CD4-positive, alpha-beta T cell treated with Interleukin-21 for 1 hour (primary cell): ENCODE data around the gene TTC28.
"Not testable (repeated sequence)": the region's sequence is repeated elsewhere in the genome, so short reads cannot be mapped to it uniquely, and the experiment has no call there.

Experiments
- DNase-seq: peaks from one replicate; pipeline ENCODE4 v3.0.0-alpha.2; 2020

Gene TTC28

GRCh38 chr22:28402060-28402459 is 277.6 kb downstream of the TTC28 start:
- DNase-seq = no peak

DNA sequence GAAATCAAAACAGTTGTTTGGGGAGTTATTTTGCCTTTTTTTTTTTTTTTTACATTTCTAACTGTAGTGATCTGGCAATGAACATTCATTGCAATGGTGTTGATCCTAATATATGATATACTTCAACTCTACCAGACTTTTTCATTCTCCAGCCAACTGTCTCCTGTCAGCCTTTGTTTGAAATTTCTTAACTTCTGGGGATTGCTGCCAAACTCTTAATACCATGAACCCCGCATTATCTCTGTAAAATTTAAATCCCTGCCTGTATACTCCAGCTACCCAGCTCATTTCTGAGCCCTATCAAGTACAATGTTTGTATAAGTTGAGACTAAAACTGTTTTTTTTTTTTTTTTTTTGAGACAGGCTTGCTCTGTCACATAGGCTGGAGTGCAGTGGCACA is 280.7 kb downstream of the TTC28 start:
- no peak for DNase-seq

GRCh38 chr22:28398355-28398754 is 281.3 kb downstream of the TTC28 start:
- DNase-seq = no peak

- no peak for DNase-seq
These were observed 282.3 kb downstream of the TTC28 start for GRCh38 chr22:28397306-28397705.

DNA sequence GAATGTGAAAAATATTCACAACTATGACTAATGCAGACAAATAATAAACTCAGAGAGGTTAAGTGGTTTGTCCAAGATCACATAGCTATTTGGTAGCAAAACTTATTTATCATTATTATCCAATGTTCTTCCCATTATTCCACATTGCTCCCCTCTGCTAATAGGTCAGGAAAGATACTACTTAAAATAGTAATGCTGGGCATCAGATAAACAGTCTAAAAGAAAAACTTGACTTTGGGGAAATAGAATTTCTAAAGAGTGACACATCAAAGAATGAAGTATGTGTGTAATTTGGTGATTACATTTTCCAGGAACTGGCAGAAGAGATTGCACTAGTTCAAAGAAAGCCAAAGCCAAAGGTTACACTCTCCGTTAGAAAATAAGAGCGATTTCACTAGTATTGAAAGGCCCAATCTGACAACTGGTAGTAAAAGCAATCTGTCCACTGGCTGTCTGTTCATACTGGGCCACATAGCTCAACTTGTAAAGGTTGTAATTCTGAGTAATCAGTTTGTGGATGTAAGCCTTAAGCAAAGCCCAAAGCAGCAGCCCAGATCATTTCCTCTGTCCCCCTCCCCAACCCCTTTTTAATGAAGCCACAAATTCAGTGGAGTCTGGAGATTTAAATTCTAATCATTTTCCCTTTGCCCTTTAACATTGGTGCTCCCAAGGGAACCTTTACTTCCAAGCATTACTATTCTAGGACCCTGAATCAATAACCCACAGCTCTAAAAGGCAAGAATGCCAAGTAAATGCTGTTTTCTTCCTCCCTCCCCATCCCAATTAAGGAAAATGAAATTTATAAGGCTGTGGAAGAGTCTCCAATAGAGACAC is 283.5 kb downstream of the TTC28 start:
- DNase-seq = no peak

DNA sequence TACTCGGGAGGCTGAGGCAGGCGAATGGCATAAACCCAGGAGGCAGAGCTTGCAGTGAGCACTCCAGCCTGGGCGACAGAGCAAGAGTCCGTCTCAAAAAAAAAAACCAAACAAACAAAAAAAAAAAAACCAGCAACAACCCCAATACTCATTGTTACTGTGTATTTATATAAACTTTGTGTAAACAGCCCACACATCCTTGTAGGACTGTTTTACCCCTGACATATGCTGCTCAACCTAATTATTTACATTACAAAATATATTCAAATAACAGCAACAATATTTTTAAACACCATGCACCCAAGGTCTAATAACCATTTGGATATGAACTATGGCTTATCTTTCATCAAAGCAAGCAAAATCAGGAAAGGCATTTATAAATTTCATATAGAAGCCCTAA is 284.1 kb downstream of the TTC28 start:
- no peak for DNase-seq

DNA sequence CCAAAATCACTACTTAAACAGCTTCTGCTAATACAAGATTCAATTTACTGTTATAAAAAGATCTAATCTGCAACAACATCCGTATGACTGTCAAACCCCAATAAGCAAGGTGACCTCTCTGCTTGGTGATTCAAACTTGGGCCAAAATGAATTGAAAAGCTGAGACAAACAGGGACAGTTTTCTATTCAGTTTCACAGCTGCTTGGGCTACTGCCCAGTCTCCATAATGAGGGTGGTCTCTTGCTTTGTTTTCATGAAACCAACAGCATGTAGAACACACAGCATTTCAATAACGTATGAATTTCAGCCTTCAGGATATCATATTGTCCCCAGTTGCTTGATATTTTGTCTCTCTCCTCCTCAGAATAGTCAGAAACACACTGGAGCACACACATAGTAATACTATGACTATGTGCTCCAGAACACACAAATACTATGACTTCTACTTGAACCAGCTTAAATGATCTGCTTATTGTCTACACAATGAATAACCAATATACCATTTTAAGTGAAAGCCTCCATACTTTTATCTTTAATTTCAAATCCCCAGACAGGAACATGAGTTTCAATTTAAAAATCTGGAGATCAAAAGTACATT is 285.0 kb downstream of the TTC28 start:
- DNase-seq = no peak

DNA sequence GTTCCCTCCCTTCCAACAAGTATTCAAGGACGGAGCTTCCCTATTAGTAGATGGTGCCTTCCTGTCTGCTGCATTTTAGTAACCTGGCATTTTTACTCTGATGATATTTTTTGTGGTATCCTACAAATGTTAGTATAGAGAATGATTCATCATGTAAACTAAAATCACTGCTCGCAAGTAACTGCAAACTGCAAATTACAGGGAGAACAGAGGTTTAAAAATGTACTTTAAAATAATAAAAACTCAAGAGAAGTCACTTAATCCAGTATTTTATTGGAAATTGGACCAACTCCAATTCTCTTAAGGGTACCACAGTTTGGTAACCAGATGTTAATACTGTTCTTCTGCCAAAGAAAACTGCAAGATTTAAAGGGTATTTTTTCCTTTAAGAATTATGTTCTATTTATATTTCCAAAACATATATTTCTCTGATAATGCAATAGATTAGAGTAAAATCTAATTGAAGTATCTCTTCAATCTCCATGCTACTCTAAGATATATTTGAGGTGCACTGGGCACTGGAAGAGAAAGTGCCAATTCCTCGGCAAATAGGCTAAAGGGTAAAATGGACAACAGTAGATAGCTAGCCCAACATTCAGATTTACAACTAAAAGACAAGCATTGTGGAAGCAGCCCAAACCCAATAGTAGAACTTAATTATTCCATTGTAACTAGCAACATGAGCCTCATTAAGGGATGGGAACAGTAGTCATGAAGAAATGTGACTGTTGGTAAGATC is 298.0 kb downstream of the TTC28 start:
- DNase-seq = no peak

- no peak for DNase-seq
These were observed 299.7 kb downstream of the TTC28 start for GRCh38 chr22:28379951-28380350.

DNA sequence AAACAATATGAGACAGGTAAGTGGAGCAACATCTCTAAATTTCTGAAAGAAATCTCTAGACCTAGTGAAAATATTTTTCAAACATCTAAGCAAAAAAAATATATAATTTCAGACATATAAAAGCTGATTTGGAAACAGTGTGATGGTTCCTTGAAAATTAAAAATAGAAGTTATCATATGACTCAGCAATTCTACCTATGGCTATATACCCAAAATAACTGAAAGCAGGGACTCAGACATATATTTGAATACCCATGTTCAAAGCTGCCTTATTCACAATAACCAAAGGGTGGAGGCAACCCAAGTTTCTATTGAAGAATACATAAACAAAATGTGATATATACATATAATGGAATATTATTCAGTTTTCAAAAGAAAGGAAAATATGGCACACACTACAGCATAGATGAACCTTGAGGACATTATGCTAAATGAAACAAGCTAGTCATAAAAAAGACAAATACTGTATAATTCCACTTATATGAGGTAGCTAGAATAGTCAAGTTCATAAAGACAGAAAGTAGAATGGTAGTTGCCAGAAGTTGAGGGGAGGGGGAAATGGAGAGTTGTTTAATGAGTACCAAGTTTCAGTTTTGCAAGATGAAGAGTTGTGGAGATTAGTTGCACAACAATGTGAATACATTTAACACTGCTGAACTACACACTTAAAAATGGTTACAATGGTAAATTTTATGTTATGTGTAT is 300.4 kb downstream of the TTC28 start:
- DNase-seq = no peak

DNA sequence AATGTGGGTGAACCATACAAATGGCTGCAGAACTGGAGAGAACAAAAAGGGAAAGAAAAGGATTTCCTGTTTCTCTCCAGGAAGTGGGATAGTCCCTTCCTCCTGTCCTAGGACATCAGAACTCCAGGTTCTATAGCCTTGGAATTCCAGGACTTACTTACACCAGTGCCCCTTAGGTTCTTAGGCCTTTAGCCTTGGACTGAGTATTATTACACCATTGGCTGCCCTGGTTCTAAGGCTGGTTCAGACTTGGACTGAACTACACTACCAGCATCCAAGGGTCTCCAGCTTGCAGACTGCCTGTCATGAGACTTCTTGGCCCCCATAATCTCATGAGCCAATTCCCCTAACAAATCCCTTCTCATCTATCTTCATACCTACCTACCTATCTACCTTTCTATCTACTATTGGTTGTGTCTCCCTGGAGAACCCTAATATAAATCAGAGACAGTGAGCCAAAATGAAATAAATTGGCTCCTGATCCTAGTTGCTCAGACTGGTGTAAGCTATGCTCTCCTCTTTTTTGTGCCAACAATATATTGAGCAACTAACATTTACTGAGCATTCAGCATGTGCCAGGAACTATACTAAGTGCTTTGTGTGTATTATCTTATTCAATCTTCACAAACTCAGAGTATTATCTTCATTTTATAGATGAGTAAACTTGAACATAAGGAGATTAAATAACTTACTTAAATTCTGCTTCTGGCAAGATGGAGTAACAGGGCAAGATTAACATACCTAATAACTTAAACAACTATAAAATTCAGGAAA is 303.7 kb downstream of the TTC28 start:
- DNase-seq = no peak

DNA sequence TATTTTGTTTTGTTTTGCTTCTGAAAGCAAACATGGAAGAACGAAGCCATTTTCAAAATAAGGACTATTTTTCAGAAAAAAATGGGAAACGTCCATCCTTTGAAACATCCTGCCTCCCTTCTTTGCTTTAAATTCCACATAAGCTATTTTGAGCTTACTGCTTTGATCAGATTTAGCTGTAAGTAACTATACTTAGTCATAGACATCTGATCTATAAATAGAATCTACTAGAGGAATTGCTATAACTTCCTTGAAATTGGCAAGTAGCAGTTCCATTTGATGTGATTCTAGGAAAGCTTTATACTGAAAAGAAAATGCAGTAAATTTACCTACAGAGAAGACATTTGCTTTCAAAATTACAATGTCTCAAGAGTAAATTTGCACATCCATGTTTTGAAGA is 305.8 kb downstream of the TTC28 start:
- no peak for DNase-seq

DNA sequence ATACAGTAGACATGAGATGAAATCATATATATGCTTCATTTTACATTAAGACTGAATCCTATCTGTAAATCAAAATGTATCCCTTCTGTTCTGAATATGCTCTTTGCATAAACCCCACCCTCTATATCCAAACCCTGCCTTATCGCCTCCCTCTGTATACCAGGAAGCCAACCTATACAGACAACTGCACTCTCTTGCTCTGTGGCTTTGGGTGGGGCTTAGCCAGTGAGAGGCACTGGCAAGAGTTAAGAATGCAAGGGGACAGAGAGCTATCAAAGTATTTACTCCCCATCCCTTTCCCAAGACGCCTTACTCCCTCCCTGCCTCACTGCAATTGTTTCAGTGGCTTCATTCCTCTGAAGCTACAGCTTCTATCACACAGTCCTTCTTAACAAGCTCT is 309.8 kb downstream of the TTC28 start:
- no peak for DNase-seq

DNA sequence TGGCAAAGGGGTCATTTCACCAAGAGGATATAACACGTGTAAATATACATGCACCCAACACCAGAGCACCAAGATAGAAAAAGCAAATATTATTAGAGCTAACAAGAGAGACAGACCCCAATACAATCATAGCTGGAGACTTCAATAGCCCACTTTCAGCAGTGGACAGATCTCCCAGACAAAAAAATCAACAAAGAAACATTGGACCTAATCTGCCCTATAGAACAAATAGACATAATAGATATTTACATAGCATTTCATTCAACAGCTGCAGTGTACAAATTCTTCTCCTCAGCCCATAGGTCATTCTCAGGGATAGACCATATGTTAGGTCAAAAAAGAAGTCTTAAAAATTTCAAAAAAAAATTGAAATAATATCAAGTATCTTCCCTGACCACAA is 312.8 kb downstream of the TTC28 start:
- no peak for DNase-seq

DNA sequence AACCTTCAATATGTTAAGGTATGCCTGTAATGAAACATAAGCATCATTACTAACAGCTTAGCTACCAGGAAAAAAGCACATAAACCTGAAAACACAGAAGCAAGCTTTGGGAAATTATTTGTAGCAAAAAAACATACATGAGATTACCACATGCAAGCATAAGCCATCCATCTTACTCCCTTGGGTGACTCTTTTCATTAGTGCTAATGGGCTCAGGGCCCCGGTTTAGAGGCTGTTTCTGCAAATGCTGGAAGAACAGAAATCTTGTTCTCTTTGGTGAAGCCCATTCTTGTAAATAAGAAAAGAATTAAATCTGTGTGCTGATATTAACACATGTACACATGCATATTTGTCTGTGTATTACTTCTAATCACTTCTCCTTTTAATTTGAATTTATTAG is 314.3 kb downstream of the TTC28 start:
- no peak for DNase-seq

DNA sequence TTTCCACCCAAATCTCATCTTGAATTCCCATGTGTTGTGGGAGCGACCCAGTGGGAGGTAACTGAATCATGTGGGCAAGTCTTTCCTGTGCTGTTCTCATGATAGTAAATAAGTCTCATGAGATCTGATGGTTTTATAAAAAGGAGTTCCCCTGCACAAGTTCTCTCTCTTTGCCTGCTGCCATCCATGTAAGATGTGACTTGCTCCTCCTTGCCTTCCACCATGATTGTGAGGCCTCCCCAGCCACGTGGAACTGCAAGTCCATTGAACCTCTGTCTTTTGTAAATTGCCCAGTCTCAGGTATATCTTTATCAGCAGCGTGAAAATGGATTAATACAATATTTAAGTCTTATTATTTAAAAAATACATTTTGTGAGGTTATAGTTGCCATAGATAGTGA is 315.5 kb downstream of the TTC28 start:
- not testable (repeated sequence) for DNase-seq

DNA sequence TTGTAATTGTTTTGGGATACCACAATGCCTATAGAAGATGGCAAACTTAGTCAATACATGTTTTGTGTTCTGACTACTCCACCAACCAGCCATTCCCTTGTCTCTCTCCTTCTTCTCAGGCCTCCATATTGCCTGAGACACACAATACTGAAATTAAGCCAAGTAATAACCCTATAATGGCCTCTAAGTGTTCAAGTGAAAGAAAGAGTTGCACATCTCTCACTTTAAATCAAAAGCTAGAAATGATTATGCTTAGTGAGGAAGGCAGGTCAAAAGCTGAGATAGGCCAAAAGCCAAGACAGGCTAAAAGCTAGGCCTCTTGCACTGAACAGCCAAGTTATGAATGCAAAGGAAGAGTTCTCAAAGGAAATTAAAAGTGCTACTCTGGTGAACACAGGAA is 318.7 kb downstream of the TTC28 start:
- no peak for DNase-seq

DNA sequence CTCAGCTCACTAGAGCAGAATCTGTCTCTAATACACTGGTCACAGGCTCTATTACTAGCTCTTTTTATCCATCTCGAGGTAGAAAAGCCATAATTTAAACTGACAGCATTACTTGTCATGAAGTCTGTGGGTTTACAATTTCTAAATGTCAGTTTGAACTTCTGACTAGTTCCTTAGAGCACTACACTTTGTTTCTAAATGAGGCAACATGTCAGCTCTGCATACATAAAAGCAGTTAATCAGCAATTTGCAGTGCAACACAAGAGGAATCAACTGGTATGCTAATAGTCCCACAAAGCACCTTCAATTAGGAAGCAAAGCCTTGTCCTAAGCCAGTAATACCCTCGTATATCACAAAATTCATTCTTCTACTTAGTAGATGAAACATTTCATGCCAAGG is 321.3 kb downstream of the TTC28 start:
- DNase-seq = no peak

DNA sequence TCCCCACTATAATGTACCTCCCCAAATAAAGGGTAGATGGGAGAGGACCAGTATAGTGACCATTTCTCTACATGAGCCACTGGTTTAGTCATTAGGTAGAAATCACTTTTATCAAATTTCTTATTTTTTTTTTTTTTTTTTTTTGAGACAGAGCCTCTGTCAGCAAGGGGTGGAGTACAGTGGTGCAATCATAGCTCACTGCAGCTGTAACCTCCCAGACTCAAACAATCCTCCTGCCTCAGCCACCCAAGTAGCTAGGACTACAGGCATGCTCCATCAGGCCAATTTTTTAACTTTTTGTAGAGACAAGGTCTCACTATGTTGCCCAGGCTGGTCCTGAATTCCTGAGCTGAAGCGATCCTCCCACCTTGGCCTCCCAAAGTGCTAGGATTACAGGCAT is 322.4 kb downstream of the TTC28 start:
- DNase-seq = no peak

DNA sequence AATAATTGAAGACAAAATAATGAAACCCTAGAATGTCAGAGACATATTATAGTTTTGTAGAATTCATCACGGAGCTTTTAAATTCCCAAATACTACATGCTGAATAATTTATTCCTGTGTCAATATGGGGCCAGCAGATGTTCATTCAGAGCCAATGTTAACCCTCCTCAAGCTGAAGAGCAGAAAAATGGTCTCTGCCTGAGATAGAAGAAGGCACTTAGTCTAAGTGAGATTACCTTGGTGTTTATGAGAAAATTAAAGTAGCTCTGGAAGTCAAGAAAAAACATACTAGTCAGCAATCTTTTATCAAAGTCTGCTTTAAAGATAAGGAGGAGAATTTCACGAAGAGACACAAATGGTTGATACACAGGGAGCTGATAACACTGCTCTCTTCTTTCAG is 328.2 kb downstream of the TTC28 start:
- DNase-seq = no peak

DNA sequence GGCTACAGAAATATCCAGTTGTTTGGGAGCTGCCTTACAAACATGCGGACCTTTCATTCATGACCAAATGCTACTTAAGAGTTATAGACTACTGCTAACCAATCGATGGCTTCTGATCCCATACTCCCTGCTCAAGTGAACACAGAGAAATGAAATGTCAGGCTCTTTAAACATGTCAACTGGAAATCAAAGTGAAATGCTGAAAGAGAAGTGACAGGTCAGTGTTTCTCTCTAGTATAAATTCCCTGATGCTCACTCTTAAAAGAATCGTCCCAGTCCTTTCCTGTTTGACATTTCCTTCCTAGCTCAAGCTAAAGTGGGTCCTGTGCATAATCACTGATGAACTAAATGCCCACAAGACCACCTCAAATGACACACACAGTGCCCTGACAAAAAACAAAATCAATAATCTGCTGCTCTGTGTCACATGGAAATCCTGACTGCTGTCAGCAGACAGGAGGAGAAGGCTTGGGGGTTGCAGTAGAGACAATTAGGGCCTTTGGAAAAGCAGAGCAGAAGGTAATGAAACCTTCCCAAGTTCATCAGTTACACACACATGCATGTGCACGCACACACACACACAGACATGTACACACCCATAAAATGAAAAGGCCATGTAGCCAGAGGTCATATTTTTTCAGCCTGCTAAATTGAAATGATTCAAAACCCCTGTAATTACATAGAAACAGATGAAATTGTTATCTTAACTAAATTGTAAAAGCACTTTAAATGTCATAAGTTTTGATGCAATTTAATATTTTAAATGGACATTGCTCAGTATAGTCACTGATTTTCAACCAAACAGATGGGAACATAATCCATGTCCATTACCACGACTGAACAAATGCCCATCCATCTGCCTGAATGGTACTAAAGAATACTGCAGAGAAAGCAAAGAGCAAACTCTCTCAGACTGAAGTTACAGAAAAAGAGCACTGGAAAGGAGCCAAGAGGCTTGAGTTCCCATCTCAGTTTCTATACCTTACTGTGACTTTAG is 330.7 kb downstream of the TTC28 start:
- no peak for DNase-seq
